Measurements from ENCODE around the gene SLC5A12.

- TF ChIP-seq CTCF (optimal IDR thresholded peaks at IDR 0.05 in 1 of 3, IDR thresholded peaks at IDR 0.05 in 1 of 3, conservative IDR thresholded peaks at IDR 0.05 in 1 of 3; ENCODE audit: extremely low read depth in 1 of 3, insufficient read depth in 2 of 3, low read length in 3 of 3), result no peak
- TF ChIP-seq EZH2 (IDR thresholded peaks at IDR 0.05; ENCODE audit: low read length), result no peak
Measured at GRCh38 chr11:26675233-26675928, 46.5 kb downstream of the SLC5A12 start.
